HL-60 (cell line): ENCODE measurements around the gene PRKCE.

Experiments
- GABPA ChIP-seq: IDR thresholded peaks from 2 replicates; pipeline ENCODE4 v1.6.1; 2012; ENCODE audit warnings: low read depth
- POLR2AphosphoS5 ChIP-seq: IDR thresholded peaks from 2 replicates; pipeline ENCODE4 v1.6.1; 2012; ENCODE audit warnings: low read depth
- TF ChIP-seq, protein P1 (sequence below): IDR thresholded peaks from one replicate; pipeline ENCODE4 v1.5.1; 2011; ENCODE audit warnings: low read length, control low read depth, inconsistent platforms; ENCODE audit not compliant: insufficient read depth

DNA sequence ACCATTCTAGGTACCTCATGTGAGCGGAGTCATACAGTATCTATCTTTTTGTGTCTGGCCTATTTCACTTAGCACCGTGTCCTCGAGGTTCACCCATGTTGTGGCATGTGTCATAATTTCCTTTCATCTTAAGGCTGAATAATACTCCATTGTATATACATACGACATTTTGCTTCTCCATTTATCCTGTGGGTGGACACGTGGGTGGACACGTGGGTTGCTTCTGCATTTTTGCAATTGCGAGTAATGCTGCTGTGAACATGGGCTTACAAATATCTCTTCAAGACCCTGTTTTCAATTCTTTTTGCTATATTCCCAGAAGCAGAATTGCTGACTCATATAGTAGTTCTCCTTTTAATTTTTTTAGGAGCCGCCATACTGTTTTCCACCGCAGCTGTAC, 402.1 kb downstream of the PRKCE start:
- no peak for TF ChIP-seq POLR2AphosphoS5
- TF ChIP-seq, protein P1, sequence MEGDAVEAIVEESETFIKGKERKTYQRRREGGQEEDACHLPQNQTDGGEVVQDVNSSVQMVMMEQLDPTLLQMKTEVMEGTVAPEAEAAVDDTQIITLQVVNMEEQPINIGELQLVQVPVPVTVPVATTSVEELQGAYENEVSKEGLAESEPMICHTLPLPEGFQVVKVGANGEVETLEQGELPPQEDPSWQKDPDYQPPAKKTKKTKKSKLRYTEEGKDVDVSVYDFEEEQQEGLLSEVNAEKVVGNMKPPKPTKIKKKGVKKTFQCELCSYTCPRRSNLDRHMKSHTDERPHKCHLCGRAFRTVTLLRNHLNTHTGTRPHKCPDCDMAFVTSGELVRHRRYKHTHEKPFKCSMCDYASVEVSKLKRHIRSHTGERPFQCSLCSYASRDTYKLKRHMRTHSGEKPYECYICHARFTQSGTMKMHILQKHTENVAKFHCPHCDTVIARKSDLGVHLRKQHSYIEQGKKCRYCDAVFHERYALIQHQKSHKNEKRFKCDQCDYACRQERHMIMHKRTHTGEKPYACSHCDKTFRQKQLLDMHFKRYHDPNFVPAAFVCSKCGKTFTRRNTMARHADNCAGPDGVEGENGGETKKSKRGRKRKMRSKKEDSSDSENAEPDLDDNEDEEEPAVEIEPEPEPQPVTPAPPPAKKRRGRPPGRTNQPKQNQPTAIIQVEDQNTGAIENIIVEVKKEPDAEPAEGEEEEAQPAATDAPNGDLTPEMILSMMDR = no peak
- no peak for TF ChIP-seq GABPA
